ENCODE data around the gene CCDC192.

GRCh38 chr5:127793052-127793451 lies 89.9 kb downstream of the CCDC192 start:
- no peak for TF ChIP-seq CTCF (IDR thresholded peaks at IDR 0.05; ENCODE audit: low read depth, low read length)
- no peak for TF ChIP-seq EZH2phosphoT487 (IDR thresholded peaks at IDR 0.05; ENCODE audit: low read depth)
